ENCODE results near the gene THEMIS2.

DNA sequence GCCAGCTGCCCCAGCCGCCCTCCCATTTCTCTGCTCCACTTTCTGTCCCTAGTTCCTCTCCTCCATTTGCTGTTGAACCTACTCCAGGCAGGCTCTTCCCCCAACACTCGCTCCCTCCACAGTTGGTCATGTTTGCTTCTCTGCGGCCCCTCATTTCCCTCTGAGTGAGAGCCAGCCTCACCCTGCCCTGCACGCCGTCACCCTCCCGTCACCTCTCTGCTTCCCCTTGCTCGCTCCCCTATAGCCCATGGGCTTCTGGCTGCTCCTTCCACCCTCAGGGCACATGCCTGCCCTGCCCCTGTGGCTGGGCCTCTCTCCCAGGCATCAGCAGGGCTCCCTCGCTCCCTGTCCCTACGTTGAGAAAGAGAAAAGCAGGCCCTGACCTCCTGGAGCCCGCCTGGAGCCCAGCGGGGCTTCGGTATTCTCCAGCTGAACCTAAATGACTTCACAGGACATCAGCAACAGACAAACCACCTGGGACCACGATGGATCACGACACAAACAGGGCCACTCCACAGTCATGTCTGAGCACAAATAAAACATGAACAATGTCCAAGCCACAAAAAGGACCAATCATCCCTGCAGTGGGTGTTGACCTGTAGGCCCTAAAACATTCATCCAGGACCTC is 13.3 kb upstream of the THEMIS2 start:
- TF ChIP-seq POLR2AphosphoS5 (IDR thresholded peaks at IDR 0.05; ENCODE audit: low read depth): no peak
- TF ChIP-seq, protein P1, sequence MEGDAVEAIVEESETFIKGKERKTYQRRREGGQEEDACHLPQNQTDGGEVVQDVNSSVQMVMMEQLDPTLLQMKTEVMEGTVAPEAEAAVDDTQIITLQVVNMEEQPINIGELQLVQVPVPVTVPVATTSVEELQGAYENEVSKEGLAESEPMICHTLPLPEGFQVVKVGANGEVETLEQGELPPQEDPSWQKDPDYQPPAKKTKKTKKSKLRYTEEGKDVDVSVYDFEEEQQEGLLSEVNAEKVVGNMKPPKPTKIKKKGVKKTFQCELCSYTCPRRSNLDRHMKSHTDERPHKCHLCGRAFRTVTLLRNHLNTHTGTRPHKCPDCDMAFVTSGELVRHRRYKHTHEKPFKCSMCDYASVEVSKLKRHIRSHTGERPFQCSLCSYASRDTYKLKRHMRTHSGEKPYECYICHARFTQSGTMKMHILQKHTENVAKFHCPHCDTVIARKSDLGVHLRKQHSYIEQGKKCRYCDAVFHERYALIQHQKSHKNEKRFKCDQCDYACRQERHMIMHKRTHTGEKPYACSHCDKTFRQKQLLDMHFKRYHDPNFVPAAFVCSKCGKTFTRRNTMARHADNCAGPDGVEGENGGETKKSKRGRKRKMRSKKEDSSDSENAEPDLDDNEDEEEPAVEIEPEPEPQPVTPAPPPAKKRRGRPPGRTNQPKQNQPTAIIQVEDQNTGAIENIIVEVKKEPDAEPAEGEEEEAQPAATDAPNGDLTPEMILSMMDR (conservative IDR thresholded peaks at IDR 0.05; ENCODE audit: low read depth in 2 of 2): no peak
- no peak for TF ChIP-seq EZH2phosphoT487 (IDR thresholded peaks at IDR 0.05; ENCODE audit: unreplicated experiment)
- no peak for TF ChIP-seq EZH2 (IDR thresholded peaks at IDR 0.05; ENCODE audit: low read depth, unreplicated experiment)
